HG03064 (cell line): ENCODE data around the gene MYORG.

Source experiments
- ATAC-seq: cut with Tn5 transposase; IDR thresholded peaks from one replicate; pipeline ENCODE4 v1.9.1; 2021; ENCODE audit warnings: low read depth; ENCODE audit not compliant: unreplicated experiment

Gene MYORG

DNA sequence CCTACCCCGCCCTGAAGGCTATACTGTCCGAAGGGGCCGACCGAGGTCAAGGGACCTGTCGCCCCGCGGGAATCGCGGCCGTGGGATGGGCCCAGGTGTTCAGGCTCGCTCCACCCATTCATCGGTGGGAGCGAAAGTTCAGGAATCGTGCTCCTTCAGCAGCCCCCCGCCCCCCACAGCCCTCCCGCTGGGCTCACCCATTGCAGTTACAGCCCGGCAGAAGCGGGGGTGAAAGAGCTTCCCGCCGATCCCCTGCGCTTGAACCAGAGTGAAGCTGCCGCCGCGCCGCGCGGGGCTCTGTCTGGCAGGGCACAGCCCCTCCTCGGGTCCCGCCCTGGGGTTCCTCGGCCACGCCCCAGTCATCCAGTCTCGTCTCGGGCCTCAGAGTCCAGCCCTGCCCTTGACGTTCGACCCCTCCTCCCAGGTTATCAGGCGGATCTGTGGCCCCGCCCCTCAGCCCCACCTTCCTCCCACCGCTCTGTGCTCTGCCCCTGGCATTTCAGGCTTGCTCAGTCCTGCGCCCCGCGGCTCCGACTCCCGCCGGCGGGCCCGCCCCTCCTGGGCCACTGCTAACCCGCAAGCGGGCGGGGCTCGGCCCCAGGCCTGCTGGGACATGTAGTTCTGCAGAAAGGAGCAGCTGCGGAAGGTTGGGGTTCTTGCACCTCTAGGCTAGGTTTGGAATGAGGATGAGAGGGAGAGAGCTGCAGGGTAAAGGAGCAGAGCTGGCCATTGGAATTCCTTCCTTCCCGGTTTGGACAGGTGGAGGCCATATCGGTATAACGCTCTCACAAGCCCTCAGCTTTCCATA is at the start of gene MYORG:
Gene MYORG, minus strand, starts transcription at position 303 of the 808 bp plus-strand sequence. CDS start 3,955 bp downstream, outside the sequence.
- ATAC-seq = peak; percentile 83

DNA sequence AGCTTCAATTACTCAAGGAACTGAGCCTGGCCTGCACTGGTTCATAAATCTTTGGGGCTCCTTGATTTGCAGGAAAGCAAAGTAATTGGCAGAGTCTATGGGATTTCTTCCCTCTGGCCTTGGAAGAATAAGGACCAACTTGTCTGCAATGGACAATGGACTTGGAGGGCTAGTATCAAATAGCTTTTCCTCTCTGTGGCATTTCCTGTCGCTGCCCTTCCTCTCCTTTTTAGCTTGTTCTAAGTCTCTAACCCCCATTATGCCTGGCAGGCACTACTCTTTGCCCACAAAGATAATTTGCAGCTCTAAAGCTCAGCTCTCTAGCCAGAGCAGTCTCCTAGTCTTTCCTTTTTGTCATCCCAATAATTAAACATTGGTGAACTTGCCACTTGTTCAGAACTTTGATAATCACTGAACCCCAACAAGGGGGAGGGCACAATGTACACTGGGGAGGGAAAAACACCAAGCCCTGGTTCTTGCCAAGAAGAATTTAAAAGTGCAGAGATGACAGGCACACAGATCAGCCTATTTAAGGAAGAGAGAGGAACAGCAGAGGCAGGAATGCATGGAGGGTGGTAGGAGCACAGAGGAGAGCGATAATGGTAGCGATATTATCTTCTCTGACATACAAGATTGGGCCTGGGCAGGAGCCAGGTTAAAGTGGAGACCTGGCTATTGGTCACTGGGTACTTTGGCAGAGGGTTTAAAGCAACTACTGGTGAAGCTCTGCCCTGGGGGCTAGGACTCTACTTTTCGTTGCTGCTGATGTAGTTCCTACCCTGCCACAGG is 43.2 kb upstream of the MYORG start:
- ATAC-seq = no peak

- no peak for ATAC-seq
These were observed 41.0 kb upstream of the MYORG start for GRCh38 chr9:34417734-34418133.

DNA sequence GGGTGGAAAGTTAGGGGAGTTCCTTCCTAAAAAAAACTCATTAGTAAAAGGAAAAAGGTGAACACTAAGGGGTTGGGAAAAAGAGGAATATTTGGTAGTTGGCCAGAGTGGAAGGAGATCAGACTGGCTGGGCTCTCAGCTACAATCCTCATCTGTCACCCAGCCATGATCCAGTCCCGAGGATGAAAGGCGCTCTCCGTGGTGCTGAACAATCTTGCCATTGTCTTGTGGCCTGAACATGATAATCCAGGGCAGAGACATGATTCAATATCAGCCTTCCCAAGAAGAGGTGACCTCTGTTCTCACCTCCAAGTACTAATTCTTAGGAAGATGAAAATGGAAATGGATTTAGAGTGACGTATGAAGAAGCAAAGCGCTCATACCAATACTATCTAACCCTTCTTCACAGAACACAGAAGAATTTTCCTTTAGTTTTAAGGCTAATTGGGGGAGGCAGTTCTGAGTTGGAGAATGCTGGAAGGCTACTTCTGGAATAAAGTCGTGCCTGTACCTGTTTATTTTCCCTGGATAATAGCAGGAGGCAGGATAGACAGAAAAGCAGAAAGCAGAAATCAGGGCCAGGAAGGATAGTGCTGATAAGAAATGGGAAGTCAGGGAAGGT is 36.6 kb upstream of the MYORG start:
- no peak for ATAC-seq

- no peak for ATAC-seq
These were observed 35.6 kb upstream of the MYORG start for GRCh38 chr9:34412336-34412735.

GRCh38 chr9:34409154-34409553 is 32.5 kb upstream of the MYORG start:
- ATAC-seq = no peak

- no peak for ATAC-seq
These were observed 31.5 kb upstream of the MYORG start for GRCh38 chr9:34408173-34408572.

- no peak for ATAC-seq
These were observed 29.5 kb upstream of the MYORG start for GRCh38 chr9:34406219-34406618.

- no peak for ATAC-seq
These were observed 29.0 kb upstream of the MYORG start for GRCh38 chr9:34405719-34406118.

DNA sequence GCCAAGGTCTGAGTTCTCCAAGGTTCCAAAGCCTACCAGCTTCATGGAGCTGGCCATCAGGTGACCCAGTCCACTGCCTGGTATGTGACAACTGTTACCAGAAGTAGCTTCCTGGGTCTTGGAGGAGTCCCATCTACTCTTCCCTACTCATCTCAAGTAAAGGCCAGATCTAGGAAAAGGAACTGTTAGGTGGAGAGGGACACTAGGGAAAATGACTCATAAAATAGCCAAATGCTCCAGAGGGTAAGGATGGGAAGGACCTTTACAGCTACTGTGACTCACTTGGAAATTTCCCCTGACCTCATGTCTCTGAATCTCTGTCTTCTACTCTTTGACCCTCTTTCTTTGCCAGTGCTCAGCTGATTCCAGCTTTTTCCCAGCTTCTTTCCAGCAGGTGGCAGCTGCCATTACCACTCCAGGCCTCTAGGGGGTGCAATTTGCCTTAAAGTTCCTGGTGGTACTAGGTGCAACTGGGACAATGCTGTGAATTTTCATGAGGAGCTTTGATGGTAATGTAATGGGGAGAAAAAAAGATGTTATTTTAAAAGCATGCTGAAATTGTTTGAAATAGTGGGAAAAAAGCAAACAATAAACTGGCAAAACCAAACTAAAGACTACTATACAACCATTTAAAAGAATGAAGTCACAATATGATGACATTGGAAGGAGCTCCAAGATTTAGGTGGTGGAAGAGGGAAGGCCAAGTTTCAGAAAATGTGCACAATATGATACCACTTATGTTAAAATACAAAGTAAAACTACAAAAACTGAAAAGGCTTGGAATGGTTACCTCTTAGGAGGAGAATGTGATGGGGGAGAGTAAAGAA is 27.1 kb upstream of the MYORG start:
- ATAC-seq = no peak

DNA sequence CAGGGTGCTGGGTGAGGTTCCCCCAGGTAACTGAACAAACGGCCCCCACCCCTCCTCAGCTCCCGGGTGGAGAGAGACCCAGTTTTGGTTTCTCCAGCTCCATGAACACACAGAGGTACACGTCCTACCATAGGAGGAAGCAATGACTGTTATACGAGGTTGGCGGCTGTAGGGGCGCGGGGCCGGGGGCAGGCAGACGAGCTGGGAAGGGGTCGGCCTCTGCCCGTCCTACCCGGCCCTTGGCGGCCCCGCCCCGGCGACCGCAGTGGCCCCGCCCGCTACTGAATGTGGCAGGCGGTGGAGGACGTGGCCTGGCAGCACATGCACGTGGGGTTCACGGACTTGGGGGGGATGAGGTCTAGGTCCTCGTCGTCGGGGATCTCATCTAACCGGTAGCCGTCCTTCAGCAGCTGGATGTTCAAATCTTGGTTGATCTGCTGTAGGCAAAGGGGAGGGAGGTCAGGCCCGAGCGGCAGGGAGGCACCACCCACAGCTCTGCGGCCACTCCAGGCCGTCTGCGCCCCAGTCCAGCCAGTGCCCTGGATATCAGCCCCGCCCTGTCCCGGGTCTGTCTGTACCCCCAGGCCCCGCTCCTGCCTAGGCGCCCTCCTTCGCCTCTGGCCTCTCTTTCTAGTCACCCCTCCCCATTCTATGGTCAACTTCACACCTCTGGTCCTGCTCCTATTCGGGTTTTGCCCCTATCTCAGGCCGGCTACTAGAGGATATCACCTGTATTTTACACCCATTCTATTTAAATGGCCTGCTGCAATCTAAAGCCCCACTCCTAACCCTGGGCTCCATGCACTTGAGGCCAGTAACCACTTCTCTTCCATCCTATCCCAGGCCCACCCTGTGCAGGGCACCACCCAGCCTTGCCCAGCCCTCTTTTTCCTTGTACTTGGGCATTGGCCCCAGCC is 24.2 kb upstream of the MYORG start:
- no peak for ATAC-seq

DNA sequence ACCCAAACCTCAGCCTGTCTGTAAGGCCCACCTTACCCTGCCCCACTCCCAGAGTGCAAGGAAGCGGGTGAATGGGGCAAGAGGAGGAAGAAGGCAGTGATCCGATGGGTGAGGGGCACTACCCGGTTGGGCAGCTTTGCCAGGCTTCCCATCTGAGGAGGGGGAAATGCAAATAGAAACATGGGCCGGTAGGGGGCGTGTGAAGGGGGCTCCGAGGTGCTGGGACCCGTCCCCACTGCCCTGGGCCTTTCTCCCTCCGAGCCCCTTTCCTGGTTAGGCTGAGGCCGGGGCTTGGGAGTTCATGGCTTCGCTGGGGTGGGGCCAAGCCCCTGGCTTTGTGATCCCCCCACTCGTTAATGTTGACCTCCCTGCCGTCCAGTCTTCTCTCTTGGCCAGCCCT is 23.6 kb upstream of the MYORG start:
- ATAC-seq = no peak

DNA sequence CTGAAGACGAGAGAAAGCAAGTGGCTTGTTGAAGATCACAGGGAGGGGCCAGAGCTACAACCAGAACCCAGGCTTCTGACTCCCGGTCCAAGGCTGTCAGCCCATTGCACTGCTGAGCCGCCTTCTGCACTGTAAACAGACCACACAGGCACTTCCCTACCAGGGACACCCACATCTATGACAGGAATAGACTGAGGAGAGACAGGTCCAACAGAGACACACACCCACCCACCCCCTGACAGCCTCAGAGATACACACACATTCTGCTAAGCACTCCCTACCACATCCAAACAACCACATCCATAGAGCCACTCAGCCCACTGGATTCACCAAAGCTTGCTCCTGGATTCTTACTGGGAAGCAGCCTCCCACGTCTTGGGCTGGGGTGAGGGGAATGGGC is 23.0 kb upstream of the MYORG start:
- no peak for ATAC-seq

GRCh38 chr9:34398875-34399274 is 22.2 kb upstream of the MYORG start:
- ATAC-seq = no peak

GRCh38 chr9:34396276-34397214 is 19.8 kb upstream of the MYORG start:
- no peak for ATAC-seq

DNA sequence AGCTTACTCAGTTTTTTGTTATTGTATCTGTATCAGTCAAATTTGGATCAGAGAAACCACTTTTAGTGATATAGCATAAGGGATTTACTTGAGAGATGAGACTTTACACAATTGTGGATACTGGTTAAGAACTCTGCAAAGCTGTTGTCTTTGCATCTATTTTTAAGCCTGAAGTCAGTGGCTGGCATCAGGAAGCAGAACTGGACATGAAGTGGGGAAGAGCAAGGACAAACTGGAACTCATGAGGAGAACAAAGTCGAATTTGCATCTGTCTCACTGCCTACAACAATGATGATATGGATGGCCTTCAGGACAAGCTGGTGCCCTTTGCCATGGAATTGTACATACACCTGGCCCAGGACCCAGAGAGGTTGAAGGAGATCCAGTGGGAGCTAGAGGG is 15.8 kb upstream of the MYORG start:
- no peak for ATAC-seq

DNA sequence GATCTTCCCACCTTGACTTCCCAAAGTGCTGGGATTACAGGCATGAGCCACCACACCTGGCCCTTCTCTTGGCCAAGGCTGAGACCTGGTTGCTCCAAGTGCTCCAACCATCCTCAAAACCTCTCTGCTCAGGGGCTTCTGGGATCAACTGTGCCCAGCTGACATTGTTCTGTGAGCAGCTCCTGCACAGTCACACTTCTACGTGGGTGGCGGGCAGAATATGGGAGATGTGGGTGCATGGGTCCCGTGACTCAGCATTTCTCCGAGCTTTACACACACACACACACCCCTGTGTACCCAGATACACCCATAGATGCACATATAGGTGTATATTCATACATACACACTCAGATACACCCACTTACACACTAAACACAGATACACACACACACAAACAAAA is 10.5 kb upstream of the MYORG start:
- no peak for ATAC-seq

- no peak for ATAC-seq
These were observed 10.0 kb upstream of the MYORG start for GRCh38 chr9:34386656-34387055.
